Activated CD8-positive, alpha-beta T cell treated with anti-CD3 and anti-CD28 coated beads, Interleukin-2, amount 10 ng/mL, durations not matched to agents 7 days and 5 days (primary cell): ENCODE results near the gene LATS2. TPM values are rescaled to one million over a fixed set of nuclear protein-coding genes. Genes with fewer than 3 reads are reported as not detected.

Source experiments
- ATAC-seq: fragments of 150-1000 bp; cut with Tn5 transposase; one replicate; pipeline ENCODE4 v1.10.0; 2021; ENCODE audit warnings: moderate library complexity
- CTCF ChIA-PET: fragments of 350-600 bp; sonication (Branson Sonifier 250); formaldehyde crosslinking; loops from one replicate; lab custom pipeline; 2021; ENCODE audit warnings: antibody characterized with exemption; lab: Charles Lee
- POLR2A ChIA-PET: fragments of 350-600 bp; sonication (Branson Sonifier 250); formaldehyde crosslinking; loops from one replicate; lab custom pipeline; 2021; ENCODE audit warnings: antibody characterized with exemption; lab: Charles Lee
- DNase-seq: peaks from one replicate; pipeline ENCODE4 v3.0.0-alpha.2; 2020
- H3K27ac Mint-ChIP-seq: one replicate; pipeline ENCODE4 v1.8.0; 2021; ENCODE audit warnings: mild to moderate bottlenecking, mixed read lengths
- H3K27me3 Mint-ChIP-seq: one replicate; pipeline ENCODE4 v1.8.0; 2021; ENCODE audit warnings: low read depth, mixed read lengths
- H3K36me3 Mint-ChIP-seq: one replicate; pipeline ENCODE4 v1.8.0; 2021; ENCODE audit warnings: low read depth, mixed read lengths
- H3K4me1 Mint-ChIP-seq: one replicate; pipeline ENCODE4 v1.8.0; 2021; ENCODE audit warnings: low read depth, mixed read lengths
- H3K4me3 Mint-ChIP-seq: one replicate; pipeline ENCODE4 v1.8.0; 2021; ENCODE audit warnings: mild to moderate bottlenecking, mixed read lengths
- H3K9me3 Mint-ChIP-seq: one replicate; pipeline ENCODE4 v1.8.0; 2022; ENCODE audit warnings: mixed read lengths; ENCODE audit not compliant: insufficient read depth
- total RNA-seq, 2 experiments: library from RNA; stranded (reverse); gene quantifications; one replicate each; pipeline ENCODE4 v1.2.3, GENCODE V29; 2021

Gene LATS2
- total RNA-seq, 2 experiments from 2014 or later, result 3.1 to 4.2 TPM

DNA sequence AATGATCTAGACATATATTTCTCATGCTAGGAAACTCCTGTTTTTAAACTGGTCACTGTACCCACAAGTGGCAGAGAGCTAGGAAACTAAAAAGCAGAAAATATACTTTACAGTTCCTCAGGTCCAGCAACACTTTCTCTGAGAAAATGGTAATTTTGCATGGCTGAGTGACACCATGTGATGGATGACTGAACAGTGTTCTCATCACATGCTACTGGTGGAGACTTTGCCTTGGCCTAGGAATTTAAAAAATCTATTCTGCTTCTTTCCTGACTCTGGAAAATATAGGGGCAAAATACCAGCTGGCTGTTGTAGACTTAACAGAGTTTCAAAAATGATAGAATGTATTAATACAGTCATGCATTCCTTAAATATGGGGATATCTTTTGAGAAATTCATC is 50.0 kb downstream of the LATS2 start:
- H3K27ac Mint-ChIP-seq, result no peak overlapping the region
- CTCF ChIA-PET, result no interaction called here
- no peaks in the 10 kb centered on the region for H3K27me3 Mint-ChIP-seq

DNA sequence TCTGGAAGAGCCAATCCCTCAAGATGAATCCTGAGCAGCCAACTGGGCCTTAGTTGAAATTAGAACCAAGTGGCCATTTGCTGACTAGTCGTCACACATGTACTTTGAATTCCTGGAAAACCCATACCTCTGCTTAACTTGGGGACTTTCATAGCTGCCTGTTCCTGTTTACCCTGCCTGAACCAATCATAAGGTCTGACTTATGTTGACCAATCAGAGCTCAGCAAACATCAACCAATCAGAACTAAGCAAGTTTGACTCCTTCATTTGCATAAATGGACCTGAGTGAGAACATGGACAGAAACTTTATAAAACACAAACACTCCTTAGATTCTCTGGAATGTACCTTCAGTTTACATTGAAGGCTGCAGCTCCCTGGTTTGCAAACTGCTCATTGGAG is 50.8 kb downstream of the LATS2 start:
- ChIA-PET POLR2A (no interaction called here), CTCF (no interaction called here)
- Mint-ChIP-seq H3K27me3 (no peaks in the 10 kb centered on the region), H3K9me3 (no peaks in the 10 kb centered on the region), H3K36me3 (peaks cover 2% of the 10 kb centered on the region), H3K4me3 (no peak overlapping the region), H3K27ac (no peak overlapping the region), H3K4me1 (peaks cover 14% of the 10 kb centered on the region)
- DNase-seq, result no peak
- no peak for ATAC-seq

More for the DNA sequence above, 50.0 kb downstream of the LATS2 start:
- Mint-ChIP-seq H3K36me3 (peaks cover 2% of the 10 kb centered on the region), H3K9me3 (no peaks in the 10 kb centered on the region), H3K4me1 (peaks cover 15% of the 10 kb centered on the region), H3K4me3 (no peak overlapping the region)
- POLR2A ChIA-PET, result no interaction called here
- ATAC-seq, result no peak
- no peak for DNase-seq

DNA sequence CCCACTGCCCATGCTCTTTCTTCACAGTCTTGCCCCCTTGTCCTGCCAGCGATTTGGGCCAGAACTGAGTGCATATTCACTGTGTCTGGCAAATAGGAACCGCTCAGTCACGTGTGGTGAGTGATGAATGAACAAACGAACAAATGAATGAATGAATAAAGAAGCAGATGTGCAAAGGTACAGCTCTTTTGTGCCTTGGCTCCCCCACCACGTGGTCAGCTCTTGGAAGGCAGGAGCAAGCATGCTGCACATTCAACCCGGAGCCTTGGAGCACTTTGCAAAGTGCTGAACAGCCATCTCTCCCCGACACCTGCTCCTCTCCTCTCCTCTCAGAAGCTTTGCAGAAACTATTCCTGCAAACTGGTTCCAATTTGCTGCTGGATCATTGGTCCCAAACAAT is 52.4 kb downstream of the LATS2 start:
- Mint-ChIP-seq H3K9me3 (no peaks in the 10 kb centered on the region), H3K36me3 (peaks cover 2% of the 10 kb centered on the region), H3K27ac (no peak overlapping the region), H3K4me3 (no peak overlapping the region), H3K27me3 (no peaks in the 10 kb centered on the region), H3K4me1 (peaks cover 14% of the 10 kb centered on the region)
- ATAC-seq, result no peak
- no peak for DNase-seq
- ChIA-PET CTCF (no interaction called here), POLR2A (no interaction called here)

DNA sequence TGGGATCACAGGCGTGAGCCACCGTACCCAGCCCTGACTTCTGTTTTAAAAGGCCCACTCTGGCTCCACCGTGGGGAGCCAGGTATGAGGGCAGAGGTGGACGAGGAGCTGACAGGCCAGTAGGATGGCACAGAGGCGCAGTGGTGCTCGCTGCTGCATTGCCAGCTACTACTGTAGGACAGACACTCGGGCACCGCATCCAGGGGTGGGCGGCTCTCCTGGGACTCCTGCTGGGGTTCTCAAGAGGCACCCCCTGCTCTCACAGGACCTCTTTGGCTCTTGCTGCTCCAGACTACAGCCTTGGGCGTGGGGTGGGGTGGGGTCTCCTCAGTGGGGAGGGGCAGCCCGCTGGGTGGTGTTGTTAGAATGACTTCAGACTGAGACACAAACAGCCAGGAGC is 53.4 kb downstream of the LATS2 start:
- no peak overlapping the region for H3K4me3 Mint-ChIP-seq
- no peaks in the 10 kb centered on the region for H3K27me3 Mint-ChIP-seq
- POLR2A ChIA-PET, result no interaction called here
- H3K4me1 Mint-ChIP-seq, result peaks cover 14% of the 10 kb centered on the region
- DNase-seq, result no peak
- ATAC-seq, result no peak
- H3K36me3 Mint-ChIP-seq, result peaks cover 2% of the 10 kb centered on the region
- CTCF ChIA-PET, result no interaction called here
- H3K27ac Mint-ChIP-seq, result no peak overlapping the region
- no peaks in the 10 kb centered on the region for H3K9me3 Mint-ChIP-seq

DNA sequence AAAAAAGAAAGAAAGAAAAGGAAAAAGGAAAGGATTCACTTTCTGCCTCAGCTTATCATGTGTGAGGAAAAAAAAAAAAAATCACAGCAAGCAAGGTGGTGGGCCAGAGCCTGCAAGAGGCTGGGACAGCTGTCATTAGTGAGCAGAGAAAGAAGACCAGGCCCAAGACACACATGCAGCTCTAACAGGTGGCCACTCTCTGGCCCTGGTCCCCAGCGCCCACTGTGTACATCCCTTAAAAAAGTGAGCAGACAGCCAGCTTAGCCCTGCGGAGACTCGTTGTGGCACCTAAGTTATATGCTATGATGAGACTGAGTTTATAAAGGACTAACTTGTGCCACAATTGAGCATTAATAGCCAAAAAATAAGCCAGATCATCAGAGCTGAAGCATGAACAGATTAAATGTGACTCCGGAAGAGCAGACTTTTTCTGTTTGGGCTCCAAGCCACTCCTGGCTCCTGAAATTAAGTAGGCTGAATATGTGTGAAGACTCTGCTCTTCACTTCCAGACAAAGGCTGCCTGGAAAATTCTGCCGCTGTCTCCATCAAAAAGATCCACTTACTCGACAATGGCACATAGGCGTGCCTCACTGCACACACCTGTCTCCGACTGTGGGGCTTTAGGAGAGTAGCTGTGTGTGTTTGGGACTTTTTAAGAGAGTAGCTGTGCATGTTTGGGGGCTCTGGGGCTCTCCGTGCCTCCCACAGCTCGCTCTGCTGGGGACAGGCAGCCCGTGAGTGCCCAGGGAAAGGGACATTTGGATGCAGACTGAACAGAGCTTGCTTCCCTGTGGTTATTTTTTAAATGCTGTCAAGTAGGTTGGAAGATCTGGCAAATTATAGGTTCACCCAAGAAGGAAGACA is 55.0 kb downstream of the LATS2 start:
- Mint-ChIP-seq H3K27ac (no peak overlapping the region), H3K36me3 (peaks cover 2% of the 10 kb centered on the region), H3K4me1 (peaks cover 14% of the 10 kb centered on the region), H3K4me3 (no peak overlapping the region), H3K27me3 (no peaks in the 10 kb centered on the region), H3K9me3 (peaks cover 2% of the 10 kb centered on the region)
- CTCF ChIA-PET, result no interaction called here
- POLR2A ChIA-PET, result interaction anchor here (0.6 kb wide), 1 partner anchor 174 kb away, joined by 3 read pairs; no protein-coding TSS in a partner anchor
- no peak for ATAC-seq
- DNase-seq, result no peak

DNA sequence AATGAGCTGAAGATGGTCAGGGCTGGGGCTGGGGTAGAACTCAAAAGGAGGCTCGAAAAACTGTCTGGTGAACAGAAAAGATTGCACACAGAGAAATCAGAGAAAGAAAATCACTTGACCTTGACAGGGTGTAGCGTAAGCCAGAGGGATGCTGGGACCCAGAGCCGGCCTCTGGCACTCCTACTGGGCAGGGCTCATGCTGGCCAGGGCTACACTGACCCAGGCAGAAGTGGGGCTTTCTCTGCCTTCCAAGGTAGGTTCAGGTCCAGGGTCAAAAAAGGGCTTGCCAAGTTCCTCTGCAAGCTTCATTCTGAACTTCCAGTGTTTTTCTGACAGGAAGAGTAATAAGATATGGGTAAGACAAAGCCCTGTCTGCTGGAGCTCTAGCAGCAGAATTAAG is 56.2 kb downstream of the LATS2 start:
- Mint-ChIP-seq H3K27me3 (no peaks in the 10 kb centered on the region), H3K9me3 (peaks cover 5% of the 10 kb centered on the region), H3K4me1 (peaks cover 4% of the 10 kb centered on the region), H3K36me3 (no peaks in the 10 kb centered on the region), H3K4me3 (no peak overlapping the region), H3K27ac (no peak overlapping the region)
- ATAC-seq, result no peak
- ChIA-PET CTCF (no interaction called here), POLR2A (no interaction called here)
- no peak for DNase-seq

DNA sequence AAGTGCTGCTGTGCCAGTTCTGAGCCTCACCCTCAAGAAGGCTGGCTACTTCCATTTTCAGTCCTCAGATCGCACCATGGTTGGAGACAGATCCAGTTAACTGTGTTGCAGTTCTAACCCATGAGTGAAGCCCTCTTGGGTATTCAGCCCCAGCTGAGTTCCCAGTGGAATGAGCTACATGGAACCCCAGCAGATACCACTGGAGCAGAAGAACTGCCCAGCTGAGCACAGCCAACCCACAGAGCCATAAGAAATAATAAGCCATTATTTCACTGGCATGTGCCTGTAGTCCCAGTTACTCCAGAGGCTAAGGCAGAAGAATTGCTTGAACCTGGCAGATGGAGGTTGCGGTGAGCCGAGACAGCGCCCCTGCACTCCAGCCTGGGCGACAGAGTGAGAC is 59.9 kb downstream of the LATS2 start:
- Mint-ChIP-seq H3K27ac (no peak overlapping the region), H3K9me3 (peaks cover 5% of the 10 kb centered on the region), H3K4me3 (no peak overlapping the region), H3K4me1 (no peaks in the 10 kb centered on the region), H3K36me3 (no peaks in the 10 kb centered on the region), H3K27me3 (no peaks in the 10 kb centered on the region)
- CTCF ChIA-PET, result no interaction called here
- DNase-seq, result no peak
- POLR2A ChIA-PET, result no interaction called here
- no peak for ATAC-seq

DNA sequence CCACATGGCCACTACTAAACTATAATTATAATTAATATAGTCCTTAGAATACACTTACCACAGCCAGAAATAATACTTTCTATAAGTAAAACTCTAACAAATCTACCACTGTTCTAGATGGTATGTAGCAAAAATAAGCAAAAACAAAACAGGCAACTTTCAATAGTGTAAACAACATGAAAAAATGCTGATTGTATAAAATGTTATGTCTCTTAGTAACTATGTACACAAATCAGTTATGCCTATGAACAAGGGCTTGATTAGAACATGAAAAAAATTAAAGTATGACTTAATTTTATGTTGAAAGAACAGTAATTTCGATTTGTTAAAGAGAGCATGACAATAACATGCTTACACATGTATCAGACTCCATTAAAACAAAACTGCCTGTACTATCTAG is 60.7 kb downstream of the LATS2 start:
- ChIA-PET POLR2A (no interaction called here), CTCF (no interaction called here)
- Mint-ChIP-seq H3K9me3 (peaks cover 5% of the 10 kb centered on the region), H3K27ac (no peak overlapping the region), H3K4me3 (no peak overlapping the region), H3K27me3 (peaks cover 1% of the 10 kb centered on the region), H3K4me1 (no peaks in the 10 kb centered on the region), H3K36me3 (no peaks in the 10 kb centered on the region)
- no peak for ATAC-seq
- DNase-seq, result no peak

DNA sequence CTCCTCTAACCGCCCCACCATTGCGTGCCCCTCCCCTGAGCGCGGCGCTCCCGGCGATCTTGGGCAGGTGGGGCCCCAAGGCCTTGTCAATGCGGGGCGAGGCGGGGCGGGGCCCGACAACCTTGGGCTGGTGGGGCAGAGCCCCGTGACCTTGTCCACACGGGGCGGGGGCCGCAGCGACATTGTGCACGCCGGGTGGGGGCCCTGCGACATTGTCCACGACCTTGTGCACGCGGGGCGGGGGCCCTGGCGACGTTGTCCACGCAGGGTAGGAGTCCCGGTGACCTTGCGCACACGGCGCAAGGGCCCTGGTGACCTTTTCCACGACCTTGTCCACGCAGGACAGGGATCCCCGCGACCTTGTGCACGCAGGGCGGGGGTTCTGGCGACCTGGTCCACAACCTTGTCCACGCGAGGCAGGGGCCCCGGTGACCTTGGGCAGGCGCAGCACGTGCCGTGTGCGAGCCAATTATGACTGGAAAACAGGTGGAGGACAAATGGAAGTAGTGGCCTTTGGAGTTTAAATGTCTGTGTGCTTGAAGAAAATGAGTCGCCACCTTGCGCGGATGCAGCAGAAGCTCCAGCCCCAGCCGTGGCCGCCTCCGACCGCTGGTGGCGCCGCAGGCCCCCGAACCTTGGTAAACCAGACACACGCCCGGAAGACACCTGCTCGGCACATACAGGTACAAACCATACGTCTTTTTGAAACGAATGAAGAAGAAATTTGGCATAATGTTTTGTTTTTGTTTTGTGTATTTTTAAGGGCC is 62.6 kb downstream of the LATS2 start:
- Mint-ChIP-seq H3K4me1 (no peaks in the 10 kb centered on the region), H3K27ac (no peak overlapping the region), H3K36me3 (no peaks in the 10 kb centered on the region), H3K27me3 (peaks cover 5% of the 10 kb centered on the region), H3K4me3 (no peak overlapping the region), H3K9me3 (peaks cover 5% of the 10 kb centered on the region)
- DNase-seq (no peak), ATAC-seq (no peak)
- ChIA-PET POLR2A (no interaction called here), CTCF (interaction anchor here (0.7 kb wide), 1 partner anchor 717 kb away, joined by 3 read pairs; no protein-coding TSS in a partner anchor)

DNA sequence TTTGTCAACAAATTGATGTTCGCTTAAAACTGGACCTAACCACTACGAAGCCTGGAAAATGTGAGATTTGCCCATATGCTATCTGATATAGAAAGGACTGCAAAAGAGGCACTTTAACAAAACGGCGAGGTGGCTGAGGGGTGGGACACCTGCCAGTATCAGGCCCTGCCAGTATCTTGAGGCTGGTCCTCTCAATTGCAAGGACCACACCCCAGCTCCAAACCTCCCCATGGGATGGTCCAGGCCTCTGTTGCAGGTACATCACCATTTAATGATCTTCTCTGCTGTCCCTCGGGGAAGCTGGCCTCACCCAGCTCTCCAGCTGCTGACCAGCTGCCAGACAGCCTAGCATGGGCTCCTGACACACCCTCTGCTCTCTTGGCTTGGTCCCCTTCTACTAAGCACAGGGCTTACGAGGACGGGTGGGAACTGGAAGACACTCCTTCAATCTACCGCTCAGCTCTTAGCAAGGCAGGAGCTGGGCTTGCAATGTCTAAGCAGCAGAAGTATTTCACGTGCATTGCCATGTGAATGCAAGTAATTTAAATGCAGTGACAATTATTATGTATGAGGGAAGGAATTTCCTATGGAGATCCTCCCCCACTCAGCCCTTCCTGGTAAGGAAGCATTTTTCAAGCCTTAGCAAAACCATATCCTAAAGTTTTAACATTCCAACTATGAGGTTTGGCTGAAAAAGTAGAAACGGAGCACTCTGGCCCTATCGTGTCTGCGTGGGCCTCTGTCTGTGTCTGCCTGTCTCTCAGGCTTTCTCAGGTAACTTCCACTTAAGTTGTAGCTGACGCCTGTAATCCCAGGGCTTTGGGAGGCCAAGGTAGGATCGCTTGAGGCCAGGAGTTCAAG is 63.9 kb downstream of the LATS2 start:
- ChIA-PET POLR2A (no interaction called here), CTCF (interaction anchor here (0.9 kb wide), 1 partner anchor 54 kb away, joined by 3 read pairs; no protein-coding TSS in a partner anchor)
- Mint-ChIP-seq H3K27ac (no peak overlapping the region), H3K4me3 (no peak overlapping the region), H3K4me1 (peaks cover 2% of the 10 kb centered on the region), H3K36me3 (no peaks in the 10 kb centered on the region), H3K27me3 (peaks cover 5% of the 10 kb centered on the region), H3K9me3 (peaks cover 5% of the 10 kb centered on the region)
- ATAC-seq, result no peak
- DNase-seq, result no peak

DNA sequence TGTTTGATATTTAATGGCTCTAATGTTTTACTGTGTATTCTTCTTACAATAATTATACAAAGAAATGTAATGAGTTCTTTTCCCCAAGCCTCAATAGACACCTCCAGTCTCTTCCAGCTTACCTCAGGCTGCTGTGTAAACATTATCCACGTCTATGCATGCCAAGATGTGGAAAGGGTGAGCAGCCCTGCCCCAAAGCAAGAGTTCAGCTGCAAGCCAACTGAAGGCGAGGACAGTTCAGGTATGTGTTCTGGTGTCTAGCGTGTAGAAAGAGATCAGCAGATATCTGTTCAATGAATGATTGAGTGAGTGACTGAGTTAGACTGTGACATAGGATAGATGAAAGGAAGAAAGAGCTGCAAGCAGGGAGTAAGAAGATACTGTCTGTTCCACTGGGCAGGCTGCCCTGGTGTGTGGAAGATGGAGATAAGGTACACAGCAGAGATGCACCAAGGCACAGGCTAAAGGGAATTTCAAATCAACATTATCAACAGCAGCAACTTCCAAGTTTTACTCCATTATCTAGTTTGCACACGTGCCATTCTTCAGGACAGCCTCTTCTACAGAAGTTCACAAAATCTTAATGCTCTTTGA is 66.0 kb downstream of the LATS2 start:
- ATAC-seq (no peak), DNase-seq (no peak)
- Mint-ChIP-seq H3K36me3 (peaks cover 1% of the 10 kb centered on the region), H3K27me3 (peaks cover 5% of the 10 kb centered on the region), H3K4me1 (peaks cover 2% of the 10 kb centered on the region), H3K4me3 (no peak overlapping the region), H3K9me3 (no peaks in the 10 kb centered on the region), H3K27ac (no peak overlapping the region)
- ChIA-PET CTCF (no interaction called here), POLR2A (no interaction called here)
